DMS153 treated with DMSO at 0.1 percent for 48 hours (cell line): ENCODE results near the gene CHST9.
A peak's percentile ranks its signal among the peaks of the same experiment; 100 is the strongest.

Experiments used
- DNase-seq: peaks from one replicate; lab custom pipeline; 2025; ENCODE audit not compliant: unreplicated experiment; lab: John Stamatoyannopoulos, UW

The CHST9 gene

GRCh38 chr18:26943906-26944305, 241.2 kb downstream of the CHST9 start:
- no peak for DNase-seq

GRCh38 chr18:26941584-26941983, 243.5 kb downstream of the CHST9 start:
- DNase-seq, result no peak

GRCh38 chr18:26940744-26941398, 244.2 kb downstream of the CHST9 start:
- DNase-seq, result no peak

GRCh38 chr18:26931659-26932058, 253.4 kb downstream of the CHST9 start:
- no peak for DNase-seq

- DNase-seq, result no peak
Observed at GRCh38 chr18:26930630-26931029, 254.5 kb downstream of the CHST9 start.

- no peak for DNase-seq
Observed at GRCh38 chr18:26928670-26929313, 256.3 kb downstream of the CHST9 start.

GRCh38 chr18:26927822-26928221, 257.3 kb downstream of the CHST9 start:
- DNase-seq, result peak; percentile 14

GRCh38 chr18:26926066-26926675, 258.9 kb downstream of the CHST9 start:
- no peak for DNase-seq

GRCh38 chr18:26925313-26925712, 259.8 kb downstream of the CHST9 start:
- no peak for DNase-seq

- DNase-seq, result no peak
Observed at GRCh38 chr18:26922313-26922712, 262.8 kb downstream of the CHST9 start.

GRCh38 chr18:26920644-26921043, 264.5 kb downstream of the CHST9 start:
- no peak for DNase-seq

- no peak for DNase-seq
Observed at GRCh38 chr18:26919627-26920026, 265.5 kb downstream of the CHST9 start.

- DNase-seq, result no peak
Observed at GRCh38 chr18:26919201-26919600, 265.9 kb downstream of the CHST9 start.

GRCh38 chr18:26911840-26912239, 273.3 kb downstream of the CHST9 start:
- DNase-seq, result no peak

GRCh38 chr18:26909599-26910290, 275.4 kb downstream of the CHST9 start:
- no peak for DNase-seq

- no peak for DNase-seq
Observed at GRCh38 chr18:26908906-26909305, 276.2 kb downstream of the CHST9 start.

GRCh38 chr18:26902291-26902690, 282.8 kb downstream of the CHST9 start:
- no peak for DNase-seq

- no peak for DNase-seq
Observed at GRCh38 chr18:26901020-26901419, 284.1 kb downstream of the CHST9 start.

- DNase-seq, result no peak
Observed at GRCh38 chr18:26894426-26894825, 290.7 kb downstream of the CHST9 start.

GRCh38 chr18:26893996-26894395, 291.1 kb downstream of the CHST9 start:
- DNase-seq, result no peak

- no peak for DNase-seq
Observed at GRCh38 chr18:26888259-26888658, 296.8 kb downstream of the CHST9 start.
